ENCODE measurements around the gene ITSN1.

GRCh38 chr21:33850401-33850800, 208.1 kb downstream of the ITSN1 start:
- TF ChIP-seq REST (IDR thresholded peaks at IDR 0.05; ENCODE audit: insufficient read depth in 1 of 2, low read depth in 2 of 2, low read length in 2 of 2) (no peak), POLR2AphosphoS5 (IDR thresholded peaks at IDR 0.05; ENCODE audit: low read depth, low read length) (no peak), TAF1 (IDR thresholded peaks at IDR 0.05; ENCODE audit: borderline replicate concordance, insufficient read depth, low read length) (no peak), SIN3A (IDR thresholded peaks at IDR 0.05; ENCODE audit: borderline replicate concordance, insufficient read depth, low read length) (no peak)

Measured in PFSK-1 (cell line).